Erythroblast (primary cell): ENCODE measurements around the gene FLOT2.

Experiments used
- GATA1 ChIP-seq: IDR thresholded peaks from 2 replicates; pipeline ENCODE4 v1.6.1; 2011; ENCODE audit warnings: low read depth, mild to moderate bottlenecking, control low read depth, low read length, moderate library complexity
- POLR2A ChIP-seq: IDR thresholded peaks from 2 replicates; pipeline ENCODE4 v1.6.1; 2011; ENCODE audit warnings: mild to moderate bottlenecking, low read length

- no peak for TF ChIP-seq POLR2A
- no peak for TF ChIP-seq GATA1
Observed at GRCh38 chr17:28873839-28874238, 23.7 kb downstream of the FLOT2 start.
